Skeletal muscle tissue (tissue), 4 donors: ENCODE measurements around the gene HBQ1. TPM values are rescaled to one million over a fixed set of nuclear protein-coding genes. Genes with fewer than 3 reads are reported as not detected.
A peak's percentile ranks its signal among the peaks of the same experiment; 100 is the strongest.
"Not testable (repeated sequence)": the region's sequence is repeated elsewhere in the genome, so short reads cannot be mapped to it uniquely, and the experiment has no call there.

Source experiments
- H3K27ac ChIP-seq: one replicate; pipeline ENCODE4 v1.7.0; 2013; ENCODE audit warnings: mild to moderate bottlenecking, low read depth, low read length, inconsistent platforms
- H3K27me3 ChIP-seq, 3 donors: one replicate each; pipeline ENCODE4 v1.7.0; 2013; ENCODE audit warnings: low read length in 3 of 3; ENCODE audit not compliant: control insufficient read depth in 3 of 3, insufficient read depth in 3 of 3
- H3K36me3 ChIP-seq, 3 donors: one replicate each; pipeline ENCODE4 v1.7.0; 2013; ENCODE audit warnings: low read length in 3 of 3; ENCODE audit not compliant: control insufficient read depth in 3 of 3, insufficient read depth in 3 of 3
- H3K4me1 ChIP-seq, 3 donors: one replicate each; pipeline ENCODE4 v1.7.0; 2013; ENCODE audit warnings: low read length in 3 of 3, mild to moderate bottlenecking in 3 of 3; ENCODE audit not compliant: control insufficient read depth in 3 of 3, insufficient read depth in 3 of 3
- H3K4me3 ChIP-seq, 3 donors: one replicate each; pipeline ENCODE4 v1.7.0; 2013; ENCODE audit warnings: low read length in 3 of 3
- H3K9ac ChIP-seq, 3 donors: one replicate each; pipeline ENCODE4 v1.7.0; 2013; ENCODE audit warnings: low read length in 3 of 3, mild to moderate bottlenecking in 3 of 3, moderate library complexity in 2 of 3, low read depth in 1 of 3
- H3K9me3 ChIP-seq, 3 donors: one replicate each; pipeline ENCODE4 v1.7.0; 2013; ENCODE audit warnings: low read length in 3 of 3; ENCODE audit not compliant: control insufficient read depth in 3 of 3
- total RNA-seq: library from RNA; depleted of rRNA; stranded (reverse); fragments of >200 nt; gene quantifications from one replicate; pipeline ENCODE4 v1.2.3, GENCODE V29; 2014
- donor health status: Osteomylitis.

Gene HBQ1
- total RNA-seq, 1 donor from 2014 or later, result 14.1 TPM

DNA sequence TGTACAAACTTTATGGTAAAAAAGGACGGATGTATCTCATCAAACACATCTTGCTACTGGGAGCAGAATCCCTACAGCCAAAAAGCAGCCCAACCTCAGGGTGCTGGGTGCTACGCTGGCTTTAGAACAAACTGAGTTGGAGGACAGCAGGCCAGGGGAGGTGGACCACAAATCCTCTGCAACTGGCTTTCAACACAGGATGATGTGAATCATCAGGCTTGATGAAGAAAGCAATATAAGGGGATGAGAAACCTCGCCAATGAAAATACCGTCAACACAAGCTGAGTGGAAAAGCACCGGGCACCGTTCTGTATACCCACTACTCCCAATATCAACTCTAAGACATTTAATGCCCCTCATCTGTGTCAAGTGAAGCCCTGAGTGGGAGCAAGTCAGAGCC is 14.3 kb downstream of the HBQ1 start:
- H3K27me3 ChIP-seq, result no peaks in the 10 kb centered on the region
- no peak overlapping the region for H3K27ac ChIP-seq
- no peak overlapping the region for H3K4me3 ChIP-seq
- no peaks in the 10 kb centered on the region for H3K4me1 ChIP-seq
- H3K9ac ChIP-seq, result no peak overlapping the region
- H3K36me3 ChIP-seq, result peaks cover 65 to 74% (median 74%) of the 10 kb centered on the region in 3 donors
- H3K9me3 ChIP-seq, result no peaks in the 10 kb centered on the region

- Histone ChIP-seq H3K27ac (no peak overlapping the region), H3K4me1 (no peaks in the 10 kb centered on the region), H3K27me3 (no peaks in the 10 kb centered on the region), H3K9ac (no peak overlapping the region), H3K36me3 (peaks cover 39 to 52% (median 49%) of the 10 kb centered on the region in 3 donors), H3K4me3 (no peak overlapping the region), H3K9me3 (no peaks in the 10 kb centered on the region)
These were observed 20.1 kb downstream of the HBQ1 start for GRCh38 chr16:200388-200787.

DNA sequence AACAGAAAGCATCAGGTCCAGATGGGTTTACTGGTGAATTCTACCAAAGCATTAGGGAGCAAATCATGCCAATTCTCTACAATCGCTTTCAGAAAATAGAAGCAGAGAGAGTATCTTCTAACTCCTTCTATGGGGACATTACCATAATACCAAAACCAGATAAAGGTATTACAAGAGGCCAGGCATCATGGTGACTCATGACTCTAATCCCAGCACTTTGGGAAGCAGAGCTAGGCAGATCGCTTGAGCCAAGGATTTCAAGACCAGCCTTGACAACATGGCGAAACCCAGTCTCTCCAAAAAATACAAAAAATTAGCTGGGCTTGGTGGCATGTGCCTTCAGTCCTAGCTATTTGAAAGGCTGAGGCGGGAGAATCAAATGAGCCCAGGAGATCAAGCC is 23.0 kb downstream of the HBQ1 start:
- Histone ChIP-seq H3K27ac (no peak overlapping the region), H3K9me3 (no peaks in the 10 kb centered on the region), H3K36me3 (peaks cover 36 to 59% (median 56%) of the 10 kb centered on the region in 3 donors), H3K4me1 (no peaks in the 10 kb centered on the region), H3K27me3 (no peaks in the 10 kb centered on the region), H3K9ac (no peak overlapping the region), H3K4me3 (no peak overlapping the region)

DNA sequence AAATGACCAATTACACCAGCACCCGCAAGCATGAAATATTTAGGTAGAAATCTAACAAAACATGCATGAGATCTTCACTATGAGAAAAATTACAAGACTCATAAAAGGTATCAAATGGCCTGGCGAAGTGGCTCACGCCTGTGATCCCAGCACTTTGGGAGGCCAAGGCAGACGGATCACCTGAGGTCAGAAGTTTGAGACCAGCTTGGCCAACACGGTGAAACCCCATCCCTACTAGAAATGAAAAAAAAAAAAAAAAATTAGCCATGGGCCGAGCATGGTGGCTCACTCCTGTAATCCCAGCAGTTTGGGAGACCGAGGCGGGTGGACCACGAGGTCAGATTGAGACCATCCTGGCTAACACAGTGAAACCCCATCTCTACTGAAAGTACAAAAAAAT is 23.8 kb downstream of the HBQ1 start:
- H3K27me3 ChIP-seq, H3K9ac ChIP-seq, H3K27ac ChIP-seq, H3K9me3 ChIP-seq, H3K4me1 ChIP-seq, H3K4me3 ChIP-seq: not testable (repeated sequence)
- H3K36me3 ChIP-seq, result peaks cover 30 to 55% (median 55%) of the 10 kb centered on the region in 3 donors

- Histone ChIP-seq H3K36me3 (peaks cover 26 to 53% (median 49%) of the 10 kb centered on the region in 3 donors), H3K27ac (peak overlapping the region; percentile 32)
- H3K4me1 ChIP-seq, H3K9me3 ChIP-seq, H3K27me3 ChIP-seq, H3K4me3 ChIP-seq, H3K9ac ChIP-seq: not testable (repeated sequence)
These were observed 29.1 kb downstream of the HBQ1 start for GRCh38 chr16:209359-209758.

- H3K27ac ChIP-seq, H3K4me3 ChIP-seq: not testable (repeated sequence)
- peaks cover 25 to 43% (median 42%) of the 10 kb centered on the region in 3 donors for H3K36me3 ChIP-seq
These were observed 31.4 kb downstream of the HBQ1 start for GRCh38 chr16:211631-212180.

GRCh38 chr16:212999-213398 is 32.7 kb downstream of the HBQ1 start:
- Histone ChIP-seq H3K36me3 (peaks cover 26 to 40% (median 38%) of the 10 kb centered on the region in 3 donors), H3K27me3 (no peaks in the 10 kb centered on the region), H3K9ac (no peak overlapping the region), H3K27ac (peak overlapping the region; percentile 5), H3K4me3 (no peak overlapping the region), H3K4me1 (peaks cover 0 to 10% (median 8%) of the 10 kb centered on the region in 3 donors), H3K9me3 (no peaks in the 10 kb centered on the region)

More at GRCh38 chr16:211631-212180, 31.4 kb downstream of the HBQ1 start:
- H3K9ac ChIP-seq, H3K4me1 ChIP-seq, H3K27me3 ChIP-seq, H3K9me3 ChIP-seq: not testable (repeated sequence)

DNA sequence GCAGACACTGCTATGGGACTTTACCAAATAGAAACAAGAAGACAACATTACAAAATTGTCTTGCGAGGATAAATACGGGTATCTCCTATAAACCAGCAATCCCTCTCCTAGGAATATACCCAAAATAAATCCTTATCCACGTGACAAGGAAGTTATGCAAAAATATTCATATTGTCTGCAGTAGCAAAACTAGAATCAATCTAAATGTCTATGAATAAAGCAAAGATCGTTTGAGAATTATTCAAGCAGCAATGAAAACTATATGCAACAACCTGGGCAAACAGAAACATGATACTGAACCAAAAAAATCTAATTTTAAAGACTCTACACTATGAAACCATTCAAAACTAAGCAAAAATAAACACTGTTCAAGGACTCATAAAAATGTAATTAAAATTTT is 39.8 kb downstream of the HBQ1 start:
- H3K4me1 ChIP-seq, result no peaks in the 10 kb centered on the region
- H3K9me3 ChIP-seq, result no peaks in the 10 kb centered on the region
- no peak overlapping the region for H3K4me3 ChIP-seq
- no peak overlapping the region for H3K27ac ChIP-seq
- H3K9ac ChIP-seq, result no peak overlapping the region
- peaks cover 25 to 54% (median 47%) of the 10 kb centered on the region in 3 donors for H3K36me3 ChIP-seq
- no peaks in the 10 kb centered on the region for H3K27me3 ChIP-seq

DNA sequence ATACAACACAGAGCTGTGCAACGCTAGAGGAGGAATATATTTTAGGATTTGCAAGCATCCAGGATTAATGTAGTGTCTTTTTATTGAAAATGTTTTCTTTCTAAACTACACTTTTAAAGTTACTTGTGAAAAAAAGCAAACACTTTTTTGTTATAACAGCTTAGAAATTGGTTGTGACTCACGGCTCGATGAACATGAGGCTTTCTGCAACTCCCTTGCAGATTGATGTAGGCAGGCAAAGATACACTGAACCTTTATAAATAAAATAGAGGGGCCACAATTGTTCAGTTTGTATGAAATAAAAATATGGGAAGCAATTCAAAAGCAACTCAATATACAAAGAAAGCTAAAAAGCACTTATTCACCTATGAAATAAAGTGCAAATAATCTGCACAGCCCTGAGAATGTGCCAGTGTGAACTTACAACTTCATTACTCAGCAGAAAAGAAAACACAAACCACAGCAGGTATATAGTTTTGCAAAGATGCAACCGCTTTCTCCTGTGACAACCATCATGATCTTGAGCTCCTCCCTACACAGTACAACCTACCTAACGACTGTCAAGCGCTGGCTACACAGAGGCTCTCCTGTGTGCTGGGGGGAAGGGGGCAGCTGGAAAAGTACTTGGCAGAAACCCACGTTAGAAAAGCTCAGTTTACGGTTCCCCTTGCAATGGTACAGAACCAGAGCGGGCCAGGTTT is 48.0 kb downstream of the HBQ1 start:
- H3K36me3 ChIP-seq, result peaks cover 17 to 37% (median 27%) of the 10 kb centered on the region in 3 donors
- H3K27ac ChIP-seq, result peak overlapping the region; percentile 94
- H3K9ac ChIP-seq, result peak overlapping the region; percentile 95 to 97 (median 96)
- peaks cover 12 to 20% (median 17%) of the 10 kb centered on the region in 3 donors for H3K4me1 ChIP-seq
- H3K27me3 ChIP-seq, result no peaks in the 10 kb centered on the region
- no peaks in the 10 kb centered on the region for H3K9me3 ChIP-seq
- peak overlapping the region; percentile 77 to 96 (median 90) for H3K4me3 ChIP-seq
